DND-41 (cell line): ENCODE measurements around the gene PRKCD.
A peak's percentile ranks its signal among the peaks of the same experiment; 100 is the strongest.

Experiments used
- ATAC-seq: fragments of 200-7000 bp; cut with Tn5 transposase; 3 replicates; pipeline ENCODE4 v1.9.1; 2021; ENCODE audit warnings: low read depth; ENCODE audit not compliant: insufficient read depth
- DNase-seq: peaks from one replicate; pipeline ENCODE4 v3.0.0-alpha.2; 2020
- H2AFZ ChIP-seq: 2 replicates; pipeline ENCODE4 v1.6.0; 2012; ENCODE audit warnings: low read depth, low read length
- H3K27ac ChIP-seq: 2 replicates; pipeline ENCODE4 v1.5.1; 2012; ENCODE audit warnings: low read length, inconsistent platforms
- H3K27me3 ChIP-seq: fragments of 200-600 bp; sonication (generic); 2 replicates; pipeline ENCODE4 v1.6.0; 2012; ENCODE audit warnings: low read length, mild to moderate bottlenecking, inconsistent platforms; ENCODE audit not compliant: insufficient read depth, poor library complexity
- H3K36me3 ChIP-seq: 2 replicates; pipeline ENCODE4 v1.5.1; 2012; ENCODE audit warnings: low read length, inconsistent platforms; ENCODE audit not compliant: insufficient read depth
- H3K4me1 ChIP-seq: 2 replicates; pipeline ENCODE4 v1.5.1; 2012; ENCODE audit warnings: mild to moderate bottlenecking, low read length; ENCODE audit not compliant: insufficient read depth
- H3K4me2 ChIP-seq: 2 replicates; pipeline ENCODE4 v1.6.0; 2012; ENCODE audit warnings: mild to moderate bottlenecking, moderate library complexity, low read length, inconsistent platforms; ENCODE audit not compliant: insufficient read depth
- H3K4me3 ChIP-seq, 2 experiments: fragments of 200-600 bp in 1 of 2; shearing (Covaris generic) in 1 of 2; 2 replicates each; pipeline ENCODE4 v1.5.1; 2012 to 2016; ENCODE audit warnings: inconsistent platforms in 2 of 2, low read length in 2 of 2, mild to moderate bottlenecking in 2 of 2, low read depth in 1 of 2, moderate library complexity in 1 of 2
- H3K79me2 ChIP-seq: 2 replicates; pipeline ENCODE4 v1.6.0; 2012; ENCODE audit warnings: low read length, inconsistent platforms; ENCODE audit not compliant: insufficient read depth
- H3K9ac ChIP-seq: 2 replicates; pipeline ENCODE4 v1.6.0; 2012; ENCODE audit warnings: low read depth, mild to moderate bottlenecking, inconsistent platforms, low read length, moderate library complexity
- H3K9me3 ChIP-seq: 2 replicates; pipeline ENCODE4 v1.5.1; 2012; ENCODE audit warnings: low read length, moderate library complexity, mild to moderate bottlenecking, inconsistent platforms; ENCODE audit not compliant: insufficient read depth, severe bottlenecking
- H4K20me1 ChIP-seq: 2 replicates; pipeline ENCODE4 v1.6.0; 2012; ENCODE audit warnings: low read length; ENCODE audit not compliant: insufficient read depth
- EZH2 ChIP-seq: IDR thresholded peaks from 3 replicates; pipeline ENCODE4 v1.6.1; 2012; ENCODE audit warnings: borderline replicate concordance, low read depth, mild to moderate bottlenecking, moderate library complexity, low read length, inconsistent platforms; ENCODE audit not compliant: severe bottlenecking
- TF ChIP-seq, protein P1 (sequence below): IDR thresholded peaks from 2 replicates; pipeline ENCODE4 v1.5.1; 2012; ENCODE audit warnings: borderline replicate concordance, low read length, moderate library complexity, mild to moderate bottlenecking; ENCODE audit not compliant: poor library complexity, severe bottlenecking; ENCODE audit errors: extremely low read depth

Gene PRKCD

GRCh38 chr3:53219895-53220483 lies 59.0 kb downstream of the PRKCD start:
- no peaks in the 10 kb centered on the region for H3K27me3 ChIP-seq
- no peak overlapping the region for H3K4me3 ChIP-seq
- peaks cover 11% of the 10 kb centered on the region for H4K20me1 ChIP-seq
- no peak overlapping the region for H3K4me2 ChIP-seq
- peak; percentile 83 for DNase-seq
- H3K9me3 ChIP-seq = no peaks in the 10 kb centered on the region
- no peak overlapping the region for H3K9ac ChIP-seq
- peak; percentile 89 for ATAC-seq
- no peaks in the 10 kb centered on the region for H3K79me2 ChIP-seq
- H3K4me1 ChIP-seq = no peaks in the 10 kb centered on the region
- H3K27ac ChIP-seq = no peak overlapping the region
- H3K36me3 ChIP-seq = peaks cover 19% of the 10 kb centered on the region
- H2AFZ ChIP-seq = no peak overlapping the region
- TF ChIP-seq, protein P1, sequence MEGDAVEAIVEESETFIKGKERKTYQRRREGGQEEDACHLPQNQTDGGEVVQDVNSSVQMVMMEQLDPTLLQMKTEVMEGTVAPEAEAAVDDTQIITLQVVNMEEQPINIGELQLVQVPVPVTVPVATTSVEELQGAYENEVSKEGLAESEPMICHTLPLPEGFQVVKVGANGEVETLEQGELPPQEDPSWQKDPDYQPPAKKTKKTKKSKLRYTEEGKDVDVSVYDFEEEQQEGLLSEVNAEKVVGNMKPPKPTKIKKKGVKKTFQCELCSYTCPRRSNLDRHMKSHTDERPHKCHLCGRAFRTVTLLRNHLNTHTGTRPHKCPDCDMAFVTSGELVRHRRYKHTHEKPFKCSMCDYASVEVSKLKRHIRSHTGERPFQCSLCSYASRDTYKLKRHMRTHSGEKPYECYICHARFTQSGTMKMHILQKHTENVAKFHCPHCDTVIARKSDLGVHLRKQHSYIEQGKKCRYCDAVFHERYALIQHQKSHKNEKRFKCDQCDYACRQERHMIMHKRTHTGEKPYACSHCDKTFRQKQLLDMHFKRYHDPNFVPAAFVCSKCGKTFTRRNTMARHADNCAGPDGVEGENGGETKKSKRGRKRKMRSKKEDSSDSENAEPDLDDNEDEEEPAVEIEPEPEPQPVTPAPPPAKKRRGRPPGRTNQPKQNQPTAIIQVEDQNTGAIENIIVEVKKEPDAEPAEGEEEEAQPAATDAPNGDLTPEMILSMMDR = peak; percentile 94
- TF ChIP-seq EZH2 = no peak

GRCh38 chr3:53221345-53221744 lies 60.3 kb downstream of the PRKCD start:
- no peak overlapping the region for H2AFZ ChIP-seq
- peaks cover 13% of the 10 kb centered on the region for H4K20me1 ChIP-seq
- peaks cover 32% of the 10 kb centered on the region for H3K36me3 ChIP-seq
- no peaks in the 10 kb centered on the region for H3K4me1 ChIP-seq
- DNase-seq (no peak), ATAC-seq (no peak)
- TF ChIP-seq, protein P1 = no peak
- no peak for TF ChIP-seq EZH2
- H3K79me2 ChIP-seq = no peaks in the 10 kb centered on the region
- no peak overlapping the region for H3K27ac ChIP-seq
- no peak overlapping the region for H3K4me2 ChIP-seq
- no peak overlapping the region for H3K9ac ChIP-seq
- H3K27me3 ChIP-seq = no peaks in the 10 kb centered on the region
- no peaks in the 10 kb centered on the region for H3K9me3 ChIP-seq
- no peak overlapping the region for H3K4me3 ChIP-seq

DNA sequence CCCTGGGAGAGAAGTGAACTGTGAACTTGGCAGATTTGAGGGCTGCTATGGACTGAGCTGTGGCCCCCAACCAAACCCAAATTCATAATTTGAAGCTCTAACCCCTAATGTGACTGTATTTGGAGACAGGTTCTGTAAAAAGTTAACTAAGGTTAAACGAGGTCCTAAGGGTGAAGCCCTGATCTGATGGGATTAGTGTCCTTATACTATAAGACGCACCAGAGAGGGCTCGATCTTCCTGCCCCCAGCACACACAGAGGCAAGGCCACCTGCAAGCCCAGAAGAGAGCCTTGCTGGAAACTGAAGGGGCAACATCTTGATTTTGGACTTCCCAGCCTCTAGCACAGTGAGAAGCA lies 60.8 kb downstream of the PRKCD start:
- H3K36me3 ChIP-seq = peaks cover 37% of the 10 kb centered on the region
- H3K9me3 ChIP-seq = no peaks in the 10 kb centered on the region
- H3K27me3 ChIP-seq = no peaks in the 10 kb centered on the region
- no peaks in the 10 kb centered on the region for H3K4me1 ChIP-seq
- H3K79me2 ChIP-seq = no peaks in the 10 kb centered on the region
- TF ChIP-seq, protein P1 = no peak
- TF ChIP-seq EZH2 = no peak
- no peak overlapping the region for H2AFZ ChIP-seq
- H3K4me3 ChIP-seq = no peak overlapping the region
- no peak overlapping the region for H3K4me2 ChIP-seq
- no peak for DNase-seq
- H3K9ac ChIP-seq = no peak overlapping the region
- no peak for ATAC-seq
- no peak overlapping the region for H3K27ac ChIP-seq
- H4K20me1 ChIP-seq = peaks cover 13% of the 10 kb centered on the region
